ENCODE data around the gene PRODH.
"Not testable (repeated sequence)": the region's sequence is repeated elsewhere in the genome, so short reads cannot be mapped to it uniquely, and the experiment has no call there.

The PRODH gene

DNA sequence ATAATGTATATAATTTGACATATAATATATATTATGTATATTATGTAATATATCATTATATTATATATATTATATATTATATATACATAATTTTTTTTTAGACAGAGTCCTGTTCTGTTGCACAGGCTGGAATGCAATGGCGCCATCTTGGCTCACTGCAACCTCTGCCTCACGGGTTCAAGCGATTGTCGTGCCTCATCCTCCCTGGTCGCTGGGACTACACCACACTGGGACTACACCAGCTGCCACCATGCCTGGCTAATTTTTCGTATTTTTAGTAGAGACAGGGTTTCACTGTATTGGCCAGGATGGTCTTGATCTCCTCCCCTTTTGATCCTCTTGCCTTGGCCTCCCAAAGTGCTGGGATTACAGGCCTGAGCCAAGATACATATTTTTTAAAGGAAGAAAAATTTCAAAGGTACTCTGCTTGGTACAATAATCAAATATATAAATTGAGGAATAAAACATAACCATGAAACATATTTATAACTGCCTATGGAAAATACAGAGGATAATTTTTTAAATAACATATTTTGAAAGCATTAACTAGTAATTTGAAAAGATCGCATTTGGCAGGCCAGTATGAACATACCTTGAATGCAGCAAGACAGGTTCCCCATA, 39.9 kb downstream of the PRODH start:
- not testable (repeated sequence) for DNase-seq

DNA sequence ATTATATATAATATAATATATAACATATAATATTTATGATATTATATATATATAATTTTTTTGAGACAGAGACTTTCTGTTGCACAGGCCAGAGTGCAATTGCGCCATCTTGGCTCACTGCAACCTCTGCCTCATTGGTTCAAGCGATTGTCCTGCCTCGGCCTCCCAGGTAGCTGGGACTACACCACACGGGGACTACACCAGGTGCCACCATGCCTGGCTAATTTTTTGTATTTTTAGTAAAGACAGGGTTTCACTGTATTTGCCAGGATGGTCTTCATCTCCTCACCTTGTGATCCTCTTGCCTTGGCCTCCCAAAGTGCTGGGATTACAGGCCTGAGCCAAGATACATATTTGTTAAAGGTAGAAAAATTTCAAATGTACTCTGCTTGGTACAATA, 42.3 kb downstream of the PRODH start:
- DNase-seq, result not testable (repeated sequence)

DNA sequence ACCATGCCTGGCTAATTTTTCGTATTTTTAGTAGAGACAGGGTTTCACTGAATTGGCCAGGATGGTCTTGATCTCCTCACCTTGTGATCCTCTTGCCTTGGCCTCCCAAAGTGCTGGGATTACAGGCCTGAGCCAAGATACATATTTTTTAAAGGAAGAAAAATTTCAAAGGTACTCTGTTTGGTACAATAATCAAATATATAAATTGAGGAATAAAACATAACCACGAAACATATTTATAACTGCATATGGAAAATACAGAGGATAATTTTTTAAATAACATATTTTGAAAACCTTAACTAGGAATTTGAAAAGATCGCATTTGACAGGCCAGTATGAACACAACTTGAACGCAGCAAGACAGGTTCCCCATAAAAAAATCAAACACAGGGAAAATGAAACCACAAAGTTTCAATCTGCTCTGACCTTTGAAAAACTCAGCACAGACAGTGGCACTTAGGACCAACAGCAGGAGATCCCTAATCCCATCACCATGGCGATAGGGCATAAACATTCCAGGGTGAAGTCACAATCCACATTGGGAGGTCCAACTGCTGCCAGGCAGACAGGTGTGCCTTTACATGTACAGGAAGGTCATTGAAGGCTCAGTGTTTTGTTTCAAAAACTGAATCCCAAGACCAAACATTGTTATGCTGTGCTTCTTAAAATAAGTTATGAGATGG, 45.4 kb downstream of the PRODH start:
- DNase-seq, result not testable (repeated sequence)

DNA sequence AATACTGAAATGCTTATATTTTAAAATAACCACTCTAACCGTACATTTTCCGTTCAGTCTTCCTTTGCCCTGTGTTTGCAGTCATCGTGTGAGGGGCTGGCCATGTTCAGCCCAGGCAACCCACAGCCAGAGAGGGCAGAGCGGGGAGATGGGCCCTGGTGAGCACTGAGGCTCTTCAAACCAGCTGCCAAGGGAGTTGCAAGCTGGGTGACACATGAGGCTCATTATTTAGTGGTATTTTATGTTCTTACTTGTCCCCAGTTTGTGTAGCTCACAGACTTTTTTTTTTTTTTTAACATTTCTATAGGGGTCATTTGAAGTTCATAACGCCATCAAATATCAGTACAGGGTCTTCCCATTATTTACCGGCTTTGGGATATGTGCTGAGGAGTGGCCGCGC, 48.0 kb downstream of the PRODH start:
- no peak for DNase-seq

DNA sequence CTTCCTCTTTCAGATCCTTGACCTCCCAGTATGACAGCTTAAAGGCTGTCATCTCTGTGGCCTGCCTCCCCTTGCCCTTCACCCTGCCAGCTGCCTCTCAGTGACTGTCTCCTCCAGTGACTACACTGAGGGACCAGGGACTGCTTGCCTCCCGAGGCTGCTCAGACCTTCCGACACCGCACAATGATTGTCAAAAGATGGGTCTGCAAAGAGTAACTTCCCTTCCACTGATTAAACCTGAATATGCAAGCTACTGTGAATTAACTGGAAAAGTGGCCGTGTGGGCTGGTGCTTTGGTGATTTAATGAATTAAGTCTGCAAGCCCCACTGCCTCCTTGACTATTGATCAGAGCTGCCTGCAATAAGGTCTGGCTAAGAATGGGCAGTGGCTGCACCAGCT, 51.6 kb downstream of the PRODH start:
- not testable (repeated sequence) for DNase-seq

DNA sequence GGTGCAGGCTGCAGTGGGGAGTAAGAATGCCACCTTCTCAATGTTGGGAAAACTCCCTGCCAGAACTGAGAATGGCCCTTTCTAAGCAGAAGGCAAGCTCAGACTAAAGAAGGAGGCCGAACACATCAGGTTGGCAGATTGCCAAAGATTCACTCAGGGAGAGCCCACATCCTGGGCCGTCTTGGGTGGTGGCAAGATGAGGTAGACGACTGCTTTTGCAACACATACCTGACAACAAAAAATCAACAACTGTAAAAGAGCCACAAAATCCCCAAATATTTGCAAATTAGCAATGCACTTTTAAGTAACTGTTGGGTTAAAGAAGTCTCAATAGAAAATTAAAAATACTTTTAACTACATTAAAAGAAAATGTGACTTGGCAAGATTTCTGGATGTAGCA, 54.8 kb downstream of the PRODH start:
- DNase-seq, result not testable (repeated sequence)
